Nephron progenitor cell (in vitro differentiated cells): ENCODE data around the gene NPTXR.

Experiments used
- DNase-seq: peaks from one replicate; pipeline ENCODE4 v3.0.0; 2021
- H3K27ac Mint-ChIP-seq: 2 replicates; pipeline ENCODE4 v1.8.0; 2021; ENCODE audit warnings: mild to moderate bottlenecking, moderate library complexity, mixed read lengths
- H3K27me3 Mint-ChIP-seq: 2 replicates; pipeline ENCODE4 v1.8.0; 2021; ENCODE audit warnings: mild to moderate bottlenecking, low read depth, mixed read lengths; ENCODE audit not compliant: poor library complexity
- H3K36me3 Mint-ChIP-seq: 2 replicates; pipeline ENCODE4 v1.8.0; 2021; ENCODE audit warnings: low read depth, mixed read lengths
- H3K4me1 Mint-ChIP-seq: 2 replicates; pipeline ENCODE4 v1.8.0; 2021; ENCODE audit warnings: mixed read lengths
- H3K4me3 Mint-ChIP-seq: 2 replicates; pipeline ENCODE4 v1.8.0; 2021; ENCODE audit warnings: mild to moderate bottlenecking, moderate library complexity, mixed read lengths
- H3K9me3 Mint-ChIP-seq: 2 replicates; pipeline ENCODE4 v1.8.0; 2021; ENCODE audit warnings: mild to moderate bottlenecking, moderate library complexity, mixed read lengths
- TF ChIP-seq, protein P1 (sequence below): fragments of 200-600 bp; sonication (generic); IDR thresholded peaks from 2 replicates; pipeline ENCODE4 v1.5.0; 2021; ENCODE audit warnings: antibody characterized with exemption

NPTXR gene

DNA sequence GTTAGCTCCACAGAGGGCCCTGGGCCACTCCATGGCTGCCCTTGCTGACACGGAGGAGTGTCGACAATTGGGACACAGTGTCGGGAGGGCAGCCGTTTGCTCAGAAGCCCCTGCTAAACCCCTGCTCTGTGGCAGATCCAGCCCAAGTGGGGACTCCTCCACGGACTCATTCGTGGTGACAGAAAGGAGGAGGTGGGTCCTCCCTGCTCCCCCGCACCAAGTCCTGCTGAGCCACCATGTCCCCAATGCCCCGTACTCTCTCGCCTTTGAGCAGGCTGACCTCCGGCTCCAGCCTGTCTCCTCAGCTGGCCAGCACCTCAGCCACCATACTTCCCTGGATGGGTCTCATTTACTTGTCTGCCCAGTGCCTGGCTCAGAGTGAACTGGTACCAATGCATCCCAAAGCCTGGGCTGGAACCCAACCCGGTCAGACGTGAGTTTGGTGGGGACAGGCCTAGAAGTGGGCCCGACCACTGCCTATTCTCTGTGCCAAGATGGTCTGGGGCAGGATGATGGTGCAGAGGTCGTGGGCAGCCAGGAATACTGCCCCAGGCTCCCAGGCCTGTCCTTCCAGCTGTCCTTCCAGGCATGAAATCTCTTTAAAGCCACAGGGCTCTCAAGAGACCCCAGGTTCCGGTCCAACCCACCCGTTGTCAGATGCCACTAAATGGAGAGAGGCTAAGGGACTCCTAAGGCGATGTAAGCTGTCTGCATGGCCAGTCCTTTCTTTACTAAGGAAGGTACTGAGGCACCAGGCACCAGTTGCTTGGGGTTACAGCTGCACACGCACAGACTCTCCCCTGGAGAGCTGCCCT, 23.9 kb upstream of the NPTXR start:
- no peak for DNase-seq
- Mint-ChIP-seq H3K27me3 (no peaks in the 10 kb centered on the region), H3K27ac (no peak overlapping the region), H3K4me1 (peaks cover 53% of the 10 kb centered on the region), H3K9me3 (no peaks in the 10 kb centered on the region), H3K4me3 (no peak overlapping the region), H3K36me3 (peaks cover 16% of the 10 kb centered on the region)
- TF ChIP-seq, protein P1, sequence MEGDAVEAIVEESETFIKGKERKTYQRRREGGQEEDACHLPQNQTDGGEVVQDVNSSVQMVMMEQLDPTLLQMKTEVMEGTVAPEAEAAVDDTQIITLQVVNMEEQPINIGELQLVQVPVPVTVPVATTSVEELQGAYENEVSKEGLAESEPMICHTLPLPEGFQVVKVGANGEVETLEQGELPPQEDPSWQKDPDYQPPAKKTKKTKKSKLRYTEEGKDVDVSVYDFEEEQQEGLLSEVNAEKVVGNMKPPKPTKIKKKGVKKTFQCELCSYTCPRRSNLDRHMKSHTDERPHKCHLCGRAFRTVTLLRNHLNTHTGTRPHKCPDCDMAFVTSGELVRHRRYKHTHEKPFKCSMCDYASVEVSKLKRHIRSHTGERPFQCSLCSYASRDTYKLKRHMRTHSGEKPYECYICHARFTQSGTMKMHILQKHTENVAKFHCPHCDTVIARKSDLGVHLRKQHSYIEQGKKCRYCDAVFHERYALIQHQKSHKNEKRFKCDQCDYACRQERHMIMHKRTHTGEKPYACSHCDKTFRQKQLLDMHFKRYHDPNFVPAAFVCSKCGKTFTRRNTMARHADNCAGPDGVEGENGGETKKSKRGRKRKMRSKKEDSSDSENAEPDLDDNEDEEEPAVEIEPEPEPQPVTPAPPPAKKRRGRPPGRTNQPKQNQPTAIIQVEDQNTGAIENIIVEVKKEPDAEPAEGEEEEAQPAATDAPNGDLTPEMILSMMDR: no peak

DNA sequence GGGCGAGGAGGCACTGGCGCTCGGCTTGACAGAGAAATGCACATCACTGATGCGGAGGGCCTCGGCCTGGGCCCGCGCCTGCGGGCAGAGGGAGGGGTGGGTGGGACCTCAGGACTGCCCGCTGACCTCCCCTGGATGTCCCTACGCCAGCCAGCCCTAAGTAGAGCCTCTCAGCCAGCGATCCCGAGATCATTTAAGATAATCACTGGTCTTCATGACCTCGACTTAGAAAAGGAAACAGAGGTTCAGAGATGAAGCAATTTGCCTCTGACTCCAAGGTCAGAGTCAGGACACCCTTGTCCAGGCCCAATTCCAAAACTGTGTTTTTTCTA, 23.3 kb upstream of the NPTXR start:
- Mint-ChIP-seq H3K4me1 (peaks cover 58% of the 10 kb centered on the region), H3K9me3 (no peaks in the 10 kb centered on the region)

DNA sequence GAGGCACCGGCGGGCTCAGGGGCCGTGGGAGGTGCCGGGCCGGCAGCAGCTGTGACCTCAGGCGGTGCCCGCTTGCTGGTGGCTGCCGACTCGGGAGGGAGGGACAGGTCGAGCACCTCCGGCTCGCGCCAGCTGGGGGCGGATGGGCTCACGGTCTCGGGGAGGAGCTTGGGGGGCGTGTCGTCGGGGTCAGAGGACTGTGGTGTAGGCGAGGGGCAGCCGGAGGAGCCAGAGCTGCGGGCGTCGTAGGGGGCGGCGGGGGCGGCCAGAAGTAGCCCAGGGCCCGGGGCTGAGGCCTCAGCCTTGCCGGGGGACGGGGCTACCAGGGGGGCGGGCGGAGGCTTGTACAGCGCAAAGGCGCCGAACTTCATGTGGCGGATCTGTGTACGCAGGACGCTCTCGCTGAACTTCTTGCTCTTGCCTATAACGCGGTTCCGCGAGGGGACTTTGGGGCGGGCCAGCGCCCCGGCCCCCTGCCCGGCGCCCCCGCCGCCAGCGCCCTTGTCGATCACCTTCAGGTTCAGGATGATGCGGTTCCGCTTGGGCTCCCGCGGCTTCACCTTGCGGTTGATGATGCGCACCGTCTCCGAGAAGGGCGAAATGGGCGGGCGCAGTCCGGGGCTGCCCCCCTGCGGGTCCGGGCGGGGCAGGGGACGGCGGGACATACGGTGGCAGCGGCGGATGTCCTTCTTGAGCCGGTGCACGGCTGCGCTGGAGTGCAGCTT, 22.7 kb upstream of the NPTXR start:
- DNase-seq: no peak
- Mint-ChIP-seq H3K9me3 (no peaks in the 10 kb centered on the region), H3K4me1 (peaks cover 63% of the 10 kb centered on the region), H3K4me3 (no peak overlapping the region), H3K27ac (no peak overlapping the region), H3K27me3 (no peaks in the 10 kb centered on the region), H3K36me3 (peaks cover 16% of the 10 kb centered on the region)
- TF ChIP-seq, protein P1: no peak

More for the DNA sequence above, 23.3 kb upstream of the NPTXR start:
- no peak overlapping the region for H3K4me3 Mint-ChIP-seq
- TF ChIP-seq, protein P1: no peak
- no peaks in the 10 kb centered on the region for H3K27me3 Mint-ChIP-seq
- DNase-seq: no peak
- peaks cover 16% of the 10 kb centered on the region for H3K36me3 Mint-ChIP-seq
- H3K27ac Mint-ChIP-seq: no peak overlapping the region

DNA sequence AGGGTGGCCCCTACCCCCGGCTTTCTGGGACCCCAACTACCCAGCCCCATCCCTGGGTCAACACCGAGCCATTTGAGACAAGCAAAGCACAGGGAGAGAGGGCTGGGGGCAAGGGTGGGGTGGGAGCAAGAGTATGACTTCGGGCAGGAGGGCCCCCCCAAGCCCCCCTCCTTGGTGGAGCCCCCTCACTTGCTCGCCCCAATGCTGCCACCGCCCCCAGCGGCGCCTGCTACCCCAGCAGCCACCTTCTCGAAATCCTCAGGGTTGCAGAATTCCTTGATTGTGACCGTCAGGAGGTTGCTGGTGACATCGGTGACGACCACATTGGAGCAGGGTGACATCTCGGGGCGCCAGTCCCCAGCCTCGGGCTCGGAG, 22.2 kb upstream of the NPTXR start:
- no peak overlapping the region for H3K4me3 Mint-ChIP-seq
- H3K4me1 Mint-ChIP-seq: peaks cover 67% of the 10 kb centered on the region
- no peak overlapping the region for H3K27ac Mint-ChIP-seq
- DNase-seq: no peak
- peaks cover 2% of the 10 kb centered on the region for H3K27me3 Mint-ChIP-seq
- peaks cover 16% of the 10 kb centered on the region for H3K36me3 Mint-ChIP-seq
- H3K9me3 Mint-ChIP-seq: no peaks in the 10 kb centered on the region
- TF ChIP-seq, protein P1: no peak

DNA sequence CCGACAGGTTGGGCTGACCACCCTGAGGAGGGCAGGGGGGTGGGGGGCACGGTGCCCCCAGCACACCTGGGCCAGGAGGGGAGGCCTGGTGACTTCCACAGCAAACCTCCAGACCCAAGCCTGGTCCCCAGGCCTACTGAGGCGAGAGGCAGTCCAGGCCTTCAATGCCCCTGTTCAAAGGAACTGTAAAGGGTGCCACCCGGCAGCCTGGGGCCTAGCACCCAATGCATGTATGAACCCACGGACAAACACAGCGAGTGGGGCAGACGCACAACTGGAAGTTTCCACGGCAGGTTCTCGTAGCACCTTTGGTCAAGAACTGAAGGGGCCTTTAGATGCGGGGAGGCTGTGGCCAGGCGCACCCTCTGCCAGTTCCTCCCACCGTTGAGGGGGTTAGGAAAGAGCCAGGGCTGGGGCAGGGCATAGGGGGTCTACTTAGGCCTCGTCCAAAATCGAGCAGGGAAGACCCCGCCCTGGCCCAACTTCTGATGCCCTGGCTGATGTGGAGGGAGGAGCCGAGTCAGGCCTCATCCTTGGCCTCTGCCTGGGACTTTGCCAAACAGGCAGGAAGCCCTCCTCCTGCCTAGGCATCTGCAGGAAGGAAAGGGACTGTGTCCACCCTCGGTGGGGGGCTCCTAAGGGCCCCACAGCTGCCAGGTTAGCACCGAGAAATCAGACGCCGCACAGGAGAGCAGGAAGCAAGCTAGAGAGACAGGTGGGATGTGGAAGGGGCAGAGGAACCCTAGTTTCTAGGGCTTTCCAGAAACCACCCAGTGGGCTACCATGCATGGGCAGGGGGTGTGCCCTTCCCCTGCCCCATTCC, 21.6 kb upstream of the NPTXR start:
- Mint-ChIP-seq H3K4me3 (no peak overlapping the region), H3K27ac (no peak overlapping the region)
- no peak for DNase-seq

More for the DNA sequence above, 21.6 kb upstream of the NPTXR start:
- TF ChIP-seq, protein P1: no peak
- peaks cover 16% of the 10 kb centered on the region for H3K36me3 Mint-ChIP-seq
- peaks cover 67% of the 10 kb centered on the region for H3K4me1 Mint-ChIP-seq
- no peaks in the 10 kb centered on the region for H3K9me3 Mint-ChIP-seq
- peaks cover 3% of the 10 kb centered on the region for H3K27me3 Mint-ChIP-seq
